HFFc6 (cell line): ENCODE results near the gene PGPEP1. TPM values are rescaled to one million over a fixed set of nuclear protein-coding genes. Genes with fewer than 3 reads are reported as not detected.

Experiments used
- DNase-seq: peaks from one replicate; pipeline ENCODE4 v3.0.0-alpha.2; 2018
- H3K27ac Mint-ChIP-seq: 2 replicates; pipeline ENCODE4 v1.8.0; 2020; ENCODE audit warnings: mild to moderate bottlenecking, mixed read lengths
- H3K27me3 Mint-ChIP-seq: 2 replicates; pipeline ENCODE4 v1.8.0; 2021; ENCODE audit warnings: mild to moderate bottlenecking, moderate library complexity, mixed read lengths; ENCODE audit not compliant: insufficient read depth
- H3K36me3 Mint-ChIP-seq: 2 replicates; pipeline ENCODE4 v1.8.0; 2021; ENCODE audit warnings: low read depth, mixed read lengths
- H3K4me1 Mint-ChIP-seq: 2 replicates; pipeline ENCODE4 v1.8.0; 2020; ENCODE audit warnings: low read depth, mixed read lengths
- H3K4me3 Mint-ChIP-seq: 2 replicates; pipeline ENCODE4 v1.8.0; 2020; ENCODE audit warnings: mild to moderate bottlenecking, moderate library complexity, mixed read lengths
- H3K9me3 Mint-ChIP-seq: 2 replicates; pipeline ENCODE4 v1.8.0; 2020; ENCODE audit warnings: mild to moderate bottlenecking, mixed read lengths
- long read RNA-seq: library from polyadenylated mRNA; unstranded; transcript quantifications from one replicate; pipeline ENCODE4 v2.0.0, GENCODE V29; 2019
- total RNA-seq, 6 experiments: library from RNA; stranded (reverse); fragmentation: NEBNext Ultra II Directional; extraction: Animal tissue kit (Norgen Biotek cat#: 25700); gene quantifications; 2 replicates in 1 of 6; 3 replicates in 5 of 6; pipeline ENCODE4 v1.2.3, GENCODE V29; 2021
- TF ChIP-seq, protein P1 (sequence below): fragments of 200-600 bp; sonication (generic); IDR thresholded peaks from 2 replicates; pipeline ENCODE4 v1.5.0; 2021; ENCODE audit warnings: antibody characterized with exemption, mild to moderate bottlenecking

The PGPEP1 gene, protein sequence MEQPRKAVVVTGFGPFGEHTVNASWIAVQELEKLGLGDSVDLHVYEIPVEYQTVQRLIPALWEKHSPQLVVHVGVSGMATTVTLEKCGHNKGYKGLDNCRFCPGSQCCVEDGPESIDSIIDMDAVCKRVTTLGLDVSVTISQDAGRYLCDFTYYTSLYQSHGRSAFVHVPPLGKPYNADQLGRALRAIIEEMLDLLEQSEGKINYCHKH
- total RNA-seq = 10 to 100 TPM; 30.5 to 54.1 (median 32.4) TPM
- long read RNA-seq, full-length matches to known transcripts = 3 of 10 reads
- long read RNA-seq, partial matches to known transcripts = 0 of 10 reads
- long read RNA-seq, other reads (novel, unspliced or antisense) = 7 of 10 reads

DNA sequence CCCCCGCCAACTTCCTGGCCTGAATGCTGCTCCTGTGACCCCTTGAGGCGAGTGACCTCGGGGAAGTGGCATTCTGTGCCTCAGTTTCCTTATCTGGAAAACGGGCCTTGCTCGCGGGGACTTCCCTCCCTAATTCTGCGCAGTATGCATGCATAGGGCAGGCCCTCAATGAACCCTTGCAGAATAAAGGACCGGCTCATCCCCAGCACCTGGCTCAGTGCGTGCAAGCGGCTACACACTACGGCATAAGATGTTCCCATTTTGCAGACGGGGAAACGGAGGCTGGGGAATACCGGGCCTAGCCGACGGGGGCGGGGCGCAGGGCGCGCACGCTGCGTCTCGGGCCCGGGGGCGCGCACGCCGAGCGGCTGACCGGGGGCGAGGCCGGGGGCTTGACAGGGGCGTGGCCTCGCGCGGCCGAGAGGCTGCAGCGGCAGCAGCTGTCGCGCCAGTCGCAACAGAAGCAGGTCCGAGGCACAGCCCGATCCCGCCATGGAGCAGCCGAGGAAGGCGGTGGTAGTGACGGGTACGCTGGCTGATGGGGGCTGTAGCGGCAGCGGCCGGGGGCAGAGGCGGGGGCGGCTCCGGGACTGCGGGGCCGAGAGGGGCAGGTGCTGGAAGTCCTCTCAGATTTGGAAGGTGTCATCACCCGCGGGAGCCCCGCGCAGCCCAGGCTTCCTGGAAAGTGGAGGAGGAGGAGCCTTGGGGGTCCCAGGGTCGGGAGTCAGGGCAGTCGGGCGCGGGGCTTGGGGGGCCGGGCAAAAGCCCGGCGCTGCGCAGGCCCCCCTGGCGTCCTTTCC, at the start of gene PGPEP1:
Gene PGPEP1 (plus strand): TSS at position 409 of the 800 bp plus-strand sequence. CDS start 84 bp downstream, at position 493.
- Mint-ChIP-seq H3K9me3 (no peaks in the 10 kb centered on the region), H3K36me3 (peaks cover 5% of the 10 kb centered on the region; the same call in 1 of the 2 replicates), H3K27me3 (peaks cover 2% of the 10 kb centered on the region; the same call in 1 of the 2 replicates), H3K4me3 (peak within 1 kb of the TSS; percentile 86), H3K4me1 (peaks cover 13% of the 10 kb centered on the region), H3K27ac (peak within 1 kb of the TSS; percentile 71)
- TF ChIP-seq, protein P1, sequence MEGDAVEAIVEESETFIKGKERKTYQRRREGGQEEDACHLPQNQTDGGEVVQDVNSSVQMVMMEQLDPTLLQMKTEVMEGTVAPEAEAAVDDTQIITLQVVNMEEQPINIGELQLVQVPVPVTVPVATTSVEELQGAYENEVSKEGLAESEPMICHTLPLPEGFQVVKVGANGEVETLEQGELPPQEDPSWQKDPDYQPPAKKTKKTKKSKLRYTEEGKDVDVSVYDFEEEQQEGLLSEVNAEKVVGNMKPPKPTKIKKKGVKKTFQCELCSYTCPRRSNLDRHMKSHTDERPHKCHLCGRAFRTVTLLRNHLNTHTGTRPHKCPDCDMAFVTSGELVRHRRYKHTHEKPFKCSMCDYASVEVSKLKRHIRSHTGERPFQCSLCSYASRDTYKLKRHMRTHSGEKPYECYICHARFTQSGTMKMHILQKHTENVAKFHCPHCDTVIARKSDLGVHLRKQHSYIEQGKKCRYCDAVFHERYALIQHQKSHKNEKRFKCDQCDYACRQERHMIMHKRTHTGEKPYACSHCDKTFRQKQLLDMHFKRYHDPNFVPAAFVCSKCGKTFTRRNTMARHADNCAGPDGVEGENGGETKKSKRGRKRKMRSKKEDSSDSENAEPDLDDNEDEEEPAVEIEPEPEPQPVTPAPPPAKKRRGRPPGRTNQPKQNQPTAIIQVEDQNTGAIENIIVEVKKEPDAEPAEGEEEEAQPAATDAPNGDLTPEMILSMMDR = no peak
- DNase-seq = peak; percentile 35

DNA sequence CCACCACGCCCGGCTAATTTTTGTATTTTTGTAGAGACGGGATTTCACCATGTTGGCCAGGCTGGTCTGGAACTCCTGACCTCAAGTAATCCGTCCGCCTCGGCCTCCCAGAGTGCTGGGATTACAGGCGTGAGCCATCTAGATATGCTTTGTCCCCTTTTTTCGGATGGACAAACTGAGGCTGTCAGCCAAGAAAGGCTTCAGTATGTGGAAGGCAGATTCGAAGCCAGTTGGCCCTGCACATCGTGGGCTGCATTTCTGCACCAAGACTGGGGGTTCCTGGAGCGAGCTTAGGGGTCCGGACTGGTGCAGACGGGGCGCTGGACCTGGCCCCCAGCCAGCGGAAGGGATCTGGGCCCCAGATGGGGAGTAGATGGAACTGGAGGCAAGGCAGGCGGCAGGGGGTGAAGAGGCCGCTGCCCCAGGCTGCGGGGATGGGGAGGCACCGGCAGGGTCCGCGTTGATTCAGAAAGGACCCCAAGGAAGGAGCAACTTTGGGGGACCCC, 49.3 kb upstream of the PGPEP1 start:
- no peaks in the 10 kb centered on the region for H3K9me3 Mint-ChIP-seq
- no peaks in the 10 kb centered on the region for H3K36me3 Mint-ChIP-seq
- H3K4me1 Mint-ChIP-seq = peaks cover 38% of the 10 kb centered on the region
- TF ChIP-seq, protein P1 = no peak
- DNase-seq = no peak
- H3K4me3 Mint-ChIP-seq = peak overlapping the region; percentile 54
- peaks cover 2% of the 10 kb centered on the region for H3K27me3 Mint-ChIP-seq
- H3K27ac Mint-ChIP-seq = peak overlapping the region; percentile 97

DNA sequence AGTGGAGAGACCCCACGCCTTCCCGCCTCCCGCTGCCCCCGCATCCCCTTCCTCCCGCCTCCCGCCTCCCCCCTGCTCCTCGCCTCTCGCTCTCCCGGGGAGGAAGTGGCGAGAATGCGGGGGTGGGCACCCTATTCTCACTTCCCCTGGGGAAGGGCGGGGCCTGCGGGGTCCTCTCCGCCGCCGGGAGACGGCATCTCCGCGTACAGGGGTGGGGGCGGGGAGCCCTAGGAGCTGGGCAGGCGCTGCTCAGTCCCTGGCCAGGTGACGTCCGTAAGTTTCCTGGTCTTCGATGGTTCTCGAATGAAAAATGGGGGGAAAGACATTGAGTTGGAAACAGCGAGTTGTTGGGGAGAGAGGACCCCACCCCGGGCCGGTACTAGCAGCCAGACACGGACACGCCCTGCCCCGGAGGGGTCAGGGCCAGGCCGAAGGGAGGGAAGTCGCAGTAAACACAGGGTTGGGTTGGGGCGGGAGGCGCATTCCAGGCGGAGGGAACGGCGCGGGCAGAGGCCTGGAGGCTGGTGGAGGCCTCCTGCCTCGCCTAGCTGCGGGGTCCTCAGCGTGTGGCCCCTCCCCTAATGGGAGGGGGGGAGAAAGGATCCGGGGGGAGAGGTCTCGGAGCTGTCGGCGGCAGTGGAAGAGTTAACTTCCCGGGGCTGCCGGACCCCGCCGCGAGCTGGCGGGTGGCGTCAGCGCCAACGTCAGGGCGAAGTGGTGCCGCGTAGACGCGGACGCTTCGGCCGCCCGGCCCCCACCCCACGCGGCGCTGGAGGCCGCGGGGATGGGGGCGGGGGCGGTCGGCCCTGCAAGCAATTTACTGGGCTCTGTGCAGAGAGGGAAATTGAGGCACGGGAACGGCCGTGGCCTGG, 48.6 kb upstream of the PGPEP1 start:
- Mint-ChIP-seq H3K27me3 (peaks cover 2% of the 10 kb centered on the region), H3K36me3 (no peaks in the 10 kb centered on the region), H3K9me3 (no peaks in the 10 kb centered on the region), H3K27ac (peak overlapping the region; percentile 97), H3K4me3 (peak overlapping the region; percentile 90), H3K4me1 (peaks cover 36% of the 10 kb centered on the region)
- DNase-seq = no peak
- TF ChIP-seq, protein P1 = no peak

DNA sequence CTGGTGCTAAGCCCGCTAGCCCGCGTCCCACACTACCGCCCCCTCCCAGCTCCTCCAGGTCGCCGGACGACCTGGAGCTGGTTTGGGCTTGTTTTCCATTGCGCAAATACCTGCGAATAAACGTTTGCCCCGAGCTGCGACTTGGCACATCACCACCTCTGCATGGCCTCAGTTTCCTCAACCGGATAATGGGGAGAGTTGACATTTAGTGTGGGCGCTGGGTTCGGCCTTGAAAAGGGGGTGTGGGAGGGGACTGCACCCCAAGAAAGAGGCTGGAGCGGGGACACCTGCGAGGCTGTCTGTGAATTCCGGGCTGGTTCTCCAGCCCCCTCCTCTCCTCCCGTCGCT, 48.0 kb upstream of the PGPEP1 start:
- Mint-ChIP-seq H3K4me3 (peak overlapping the region; percentile 90), H3K36me3 (no peaks in the 10 kb centered on the region), H3K27ac (peak overlapping the region; percentile 97), H3K9me3 (no peaks in the 10 kb centered on the region), H3K27me3 (peaks cover 2% of the 10 kb centered on the region), H3K4me1 (peaks cover 43% of the 10 kb centered on the region)
- DNase-seq = no peak
- TF ChIP-seq, protein P1 = no peak
